ENCODE measurements around the gene CDK10. TPM values are rescaled to one million over a fixed set of nuclear protein-coding genes. Genes with fewer than 3 reads are reported as not detected.

Gene CDK10
- total and polyA plus RNA-seq, 10 of the 15 experiments (the other 5 are each of a cell fraction or from before 2014, with no cell fraction given): 1.5 to 58.7 (median 36.0) TPM

GRCh38 chr16:89688395-89688794, 1.9 kb downstream of the CDK10 start:
- RAD21 ChIA-PET (ENCODE audit: unreplicated experiment): no interaction called here
- Histone ChIP-seq H3K4me2 (ENCODE audit: control insufficient read depth, insufficient read depth) (0 out of 2 replicates have a peak overlapping the region, but pooled peaks have one; percentile 4), H3K9ac (ENCODE audit: control insufficient read depth, insufficient read depth, low read length) (no peak overlapping the region), H3K4me1 (ENCODE audit: control insufficient read depth, insufficient read depth, low read length) (peaks cover 6% of the 10 kb centered on the region; the same call in 1 of the 2 replicates), H3K27ac (ENCODE audit: control insufficient read depth, insufficient read depth) (no peak overlapping the region), H4K20me1 (ENCODE audit: control insufficient read depth, insufficient read depth) (no peaks in the 10 kb centered on the region), H3K27me3 (replicated peaks in 1 of 2; ENCODE audit: control insufficient read depth in 2 of 2, insufficient read depth in 2 of 2, low read length in 1 of 2) (no peaks in the 10 kb centered on the region), H3K79me2 (ENCODE audit: control insufficient read depth, insufficient read depth, low read length) (peaks cover 11% of the 10 kb centered on the region), H3K9me3 (replicated peaks; ENCODE audit: control insufficient read depth, insufficient read depth, low read length) (no peaks in the 10 kb centered on the region; the same call in 2 of the 3 replicates), H3K36me3 (ENCODE audit: control insufficient read depth in 2 of 2, insufficient read depth in 2 of 2, low read length in 1 of 2) (peaks cover 0 to 8% of the 10 kb centered on the region in 2 experiments; a peak in 3 of 4 replicates), H3K4me3 (no peak overlapping the region), H2AFZ (ENCODE audit: control insufficient read depth, low read depth, low read length) (no peak overlapping the region)
- POLR2A ChIA-PET: interaction anchor here (0.7 to 1.0 kb wide), 3 partner anchors 9 to 154 kb away, joined by 3 to 7 read pairs (median 4); no protein-coding TSS in a partner anchor
- BruUV-seq (replicated peaks): TSS peak; percentile 72
- intact Hi-C loops (cut with micrococcal nuclease; ENCODE audit: unreplicated experiment): no loop called here
- WGBS (ENCODE audit: insufficient coverage, insufficient replicate concordance, low lambda C conversion rate, missing lambda C conversion rate): 99% methylated on average over 5 of the region's 5 CpGs
- CTCF ChIA-PET: interaction anchor here (1.7 kb wide), 1 partner anchor 11 kb away, joined by 5 read pairs; no protein-coding TSS in a partner anchor
- FAIRE-seq: no peak
- no peak for DNase-seq (ENCODE audit: low read depth, low spot score)
- in situ Hi-C loops (cut with MboI): no loop called here
- SMC1A ChIA-PET (ENCODE audit: uncharacterized antibody, unreplicated experiment): interaction anchor here (0.8 to 1.0 kb wide), 2 partner anchors 11 to 172 kb away, joined by 3 read pairs; no protein-coding TSS in a partner anchor
- TF ChIP-seq IKZF2 (IDR thresholded peaks at IDR 0.05) (no peak), MEF2B (IDR thresholded peaks at IDR 0.05; ENCODE audit: partially characterized antibody, poor library complexity, severe bottlenecking) (no peak), BHLHE40 (IDR thresholded peaks at IDR 0.05; ENCODE audit: borderline replicate concordance in 1 of 2, low read depth in 2 of 2, low read length in 1 of 2) (no peak), SRF (IDR thresholded peaks at IDR 0.05; ENCODE audit: low read depth in 2 of 2, low read length in 2 of 2) (no peak), SPI1 (IDR thresholded peaks at IDR 0.05; ENCODE audit: borderline replicate concordance, insufficient read depth, low read depth, low read length) (no peak), PAX5 (IDR thresholded peaks at IDR 0.05; ENCODE audit: borderline replicate concordance, low read depth, low read length) (no peak), TCF12 (IDR thresholded peaks at IDR 0.05; ENCODE audit: low read depth, low read length) (no peak), LARP7 (IDR thresholded peaks at IDR 0.05) (no peak), IRF4 (IDR thresholded peaks at IDR 0.05; ENCODE audit: low read depth, low read length) (no peak), ZNF207 (IDR thresholded peaks at IDR 0.05; ENCODE audit: borderline replicate concordance) (no peak), ZNF274 (IDR thresholded peaks at IDR 0.05; ENCODE audit: insufficient read depth, insufficient read length) (no peak), KAT2A (conservative IDR thresholded peaks at IDR 0.05; ENCODE audit: control insufficient read depth, low read depth, low read length) (no peak), POU2F2 (IDR thresholded peaks at IDR 0.05; ENCODE audit: borderline replicate concordance, low read depth, low read length) (no peak), SUPT20H (IDR thresholded peaks at IDR 0.05; ENCODE audit: borderline replicate concordance, control insufficient read depth, low read depth, low read length) (no peak), RFX5 (IDR thresholded peaks at IDR 0.05; ENCODE audit: low read depth, low read length) (no peak), BACH1 (IDR thresholded peaks at IDR 0.05; ENCODE audit: borderline replicate concordance) (no peak), POLR2AphosphoS5 (IDR thresholded peaks at IDR 0.05; ENCODE audit: low read length) (no peak)
- TF ChIP-seq, protein P1, sequence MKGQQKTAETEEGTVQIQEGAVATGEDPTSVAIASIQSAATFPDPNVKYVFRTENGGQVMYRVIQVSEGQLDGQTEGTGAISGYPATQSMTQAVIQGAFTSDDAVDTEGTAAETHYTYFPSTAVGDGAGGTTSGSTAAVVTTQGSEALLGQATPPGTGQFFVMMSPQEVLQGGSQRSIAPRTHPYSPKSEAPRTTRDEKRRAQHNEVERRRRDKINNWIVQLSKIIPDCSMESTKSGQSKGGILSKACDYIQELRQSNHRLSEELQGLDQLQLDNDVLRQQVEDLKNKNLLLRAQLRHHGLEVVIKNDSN (IDR thresholded peaks at IDR 0.05; ENCODE audit: borderline replicate concordance, extremely low read length, insufficient read depth, low read depth, low read length): no peak
- TF ChIP-seq, protein P2, sequence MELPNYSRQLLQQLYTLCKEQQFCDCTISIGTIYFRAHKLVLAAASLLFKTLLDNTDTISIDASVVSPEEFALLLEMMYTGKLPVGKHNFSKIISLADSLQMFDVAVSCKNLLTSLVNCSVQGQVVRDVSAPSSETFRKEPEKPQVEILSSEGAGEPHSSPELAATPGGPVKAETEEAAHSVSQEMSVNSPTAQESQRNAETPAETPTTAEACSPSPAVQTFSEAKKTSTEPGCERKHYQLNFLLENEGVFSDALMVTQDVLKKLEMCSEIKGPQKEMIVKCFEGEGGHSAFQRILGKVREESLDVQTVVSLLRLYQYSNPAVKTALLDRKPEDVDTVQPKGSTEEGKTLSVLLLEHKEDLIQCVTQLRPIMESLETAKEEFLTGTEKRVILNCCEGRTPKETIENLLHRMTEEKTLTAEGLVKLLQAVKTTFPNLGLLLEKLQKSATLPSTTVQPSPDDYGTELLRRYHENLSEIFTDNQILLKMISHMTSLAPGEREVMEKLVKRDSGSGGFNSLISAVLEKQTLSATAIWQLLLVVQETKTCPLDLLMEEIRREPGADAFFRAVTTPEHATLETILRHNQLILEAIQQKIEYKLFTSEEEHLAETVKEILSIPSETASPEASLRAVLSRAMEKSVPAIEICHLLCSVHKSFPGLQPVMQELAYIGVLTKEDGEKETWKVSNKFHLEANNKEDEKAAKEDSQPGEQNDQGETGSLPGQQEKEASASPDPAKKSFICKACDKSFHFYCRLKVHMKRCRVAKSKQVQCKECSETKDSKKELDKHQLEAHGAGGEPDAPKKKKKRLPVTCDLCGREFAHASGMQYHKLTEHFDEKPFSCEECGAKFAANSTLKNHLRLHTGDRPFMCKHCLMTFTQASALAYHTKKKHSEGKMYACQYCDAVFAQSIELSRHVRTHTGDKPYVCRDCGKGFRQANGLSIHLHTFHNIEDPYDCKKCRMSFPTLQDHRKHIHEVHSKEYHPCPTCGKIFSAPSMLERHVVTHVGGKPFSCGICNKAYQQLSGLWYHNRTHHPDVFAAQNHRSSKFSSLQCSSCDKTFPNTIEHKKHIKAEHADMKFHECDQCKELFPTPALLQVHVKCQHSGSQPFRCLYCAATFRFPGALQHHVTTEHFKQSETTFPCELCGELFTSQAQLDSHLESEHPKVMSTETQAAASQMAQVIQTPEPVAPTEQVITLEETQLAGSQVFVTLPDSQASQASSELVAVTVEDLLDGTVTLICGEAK (IDR thresholded peaks at IDR 0.05; ENCODE audit: borderline replicate concordance): no peak
- ATAC-seq: no peak
